ENCODE results near the gene KNCN.

The KNCN gene

DNA sequence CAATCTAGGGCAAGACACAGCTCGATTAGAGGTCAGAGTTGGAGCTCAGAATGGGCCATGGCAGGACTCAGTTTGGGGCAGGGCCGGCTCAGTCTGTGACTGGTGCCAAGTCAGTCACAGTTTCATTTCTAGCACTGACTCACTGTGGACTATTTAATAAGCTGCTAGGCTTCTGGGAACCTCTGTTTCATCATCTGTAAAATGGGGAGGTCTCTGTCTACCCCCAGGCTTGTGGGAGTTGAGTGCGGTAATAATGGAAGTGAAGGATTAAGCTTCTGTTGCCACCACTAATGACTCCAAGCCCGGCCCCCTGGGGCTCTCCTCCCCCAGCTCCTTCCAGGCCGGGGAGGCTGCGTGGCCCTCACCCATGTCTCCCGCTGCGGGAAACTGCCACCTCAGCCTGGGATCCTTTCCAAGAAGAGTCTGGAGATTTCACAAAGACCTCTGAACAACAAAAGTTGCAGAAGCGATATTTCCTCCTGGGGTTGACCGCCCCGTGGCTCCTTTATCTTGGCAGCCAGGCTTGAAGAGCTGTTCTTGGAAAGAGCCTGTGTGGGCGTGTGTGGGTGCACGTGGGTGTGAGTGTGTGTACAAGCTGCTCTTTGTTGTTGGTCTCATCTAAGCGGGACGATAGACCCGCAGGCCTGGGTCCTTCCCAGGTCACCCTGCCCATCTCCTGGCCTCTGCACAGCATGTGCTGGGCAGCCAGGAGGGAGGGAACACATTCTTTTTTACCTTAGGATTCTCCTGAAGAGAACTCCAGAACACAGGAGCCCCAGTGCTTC, 29.1 kb downstream of the KNCN start:
- no peak for DNase-seq

DNA sequence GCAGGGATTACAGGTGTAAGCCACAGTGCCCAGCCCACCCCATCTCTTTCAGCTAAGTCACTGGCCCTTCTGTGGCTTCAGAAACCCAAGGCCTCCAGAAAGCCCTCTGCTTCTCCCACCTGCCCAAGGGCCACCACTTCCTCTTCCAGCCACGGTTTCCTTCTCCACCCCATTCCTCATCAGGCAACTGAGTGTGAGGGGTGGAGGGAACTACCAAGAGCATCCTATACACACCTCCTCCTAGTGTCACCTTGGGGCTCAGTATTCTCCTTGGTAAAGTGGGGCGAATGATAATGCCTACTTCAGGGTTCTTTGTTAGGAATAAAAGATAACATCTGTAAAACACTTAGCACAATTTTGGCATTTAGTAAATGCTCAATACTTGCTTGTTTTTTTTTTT, 30.0 kb downstream of the KNCN start:
- no peak for DNase-seq

DNA sequence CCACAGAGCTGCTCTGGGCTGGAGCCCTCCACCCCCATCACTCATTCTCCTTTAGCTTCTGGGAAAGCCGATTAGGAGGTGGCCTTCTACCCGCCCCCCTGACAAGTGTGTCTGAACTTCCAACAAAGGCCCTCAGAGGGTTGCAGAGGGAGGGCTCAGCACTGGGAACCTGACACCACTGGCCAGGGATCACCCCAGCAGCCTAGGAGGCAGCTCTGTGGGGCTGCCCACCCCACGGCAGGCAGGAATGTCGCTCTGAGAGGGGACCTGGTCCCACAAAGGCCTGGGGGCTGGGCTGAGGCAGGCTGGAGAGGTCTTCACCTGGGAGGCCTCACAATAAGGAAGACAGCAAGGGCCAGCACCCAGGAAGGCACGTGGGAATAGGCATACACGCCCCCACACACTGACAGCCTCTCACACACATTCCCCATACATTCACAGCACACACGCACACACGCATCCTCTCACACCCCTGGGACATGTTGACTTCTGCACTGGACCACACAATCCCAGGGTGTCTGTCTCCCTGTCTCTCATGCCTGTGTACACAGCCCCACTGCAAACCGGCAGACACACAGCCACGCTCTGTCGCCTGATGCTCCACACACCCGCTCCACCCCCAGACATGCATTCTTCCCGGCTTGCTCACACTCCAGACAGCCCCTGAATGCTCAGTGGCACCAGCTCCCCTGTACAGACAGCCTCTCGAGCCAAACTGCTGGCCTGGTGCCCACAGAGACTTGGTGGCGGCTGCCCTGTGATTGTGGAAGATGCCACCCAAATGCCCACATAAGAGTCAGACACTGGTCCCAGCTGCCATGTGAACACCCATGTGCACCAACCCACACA, 31.2 kb downstream of the KNCN start:
- no peak for DNase-seq

DNA sequence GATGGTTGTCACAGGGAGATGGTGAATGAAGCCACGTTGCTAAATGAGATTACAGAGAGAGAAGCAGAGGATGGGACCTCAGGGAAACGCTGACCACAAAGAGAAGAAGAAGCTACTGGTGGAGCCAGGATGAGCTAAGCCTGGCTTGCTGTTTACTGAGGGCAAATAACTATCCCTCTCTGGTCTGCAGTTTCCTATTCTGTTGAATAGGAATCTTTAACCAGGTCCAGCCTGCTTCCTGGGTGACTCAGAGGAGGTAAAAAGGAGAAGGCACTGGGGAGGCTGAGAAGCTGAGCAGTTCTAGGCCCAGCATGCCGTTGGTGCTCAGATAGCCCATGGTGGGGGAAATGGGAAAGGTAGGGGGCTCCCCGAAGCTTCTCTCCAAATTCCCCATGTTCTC, 32.2 kb downstream of the KNCN start:
- DNase-seq, result no peak

DNA sequence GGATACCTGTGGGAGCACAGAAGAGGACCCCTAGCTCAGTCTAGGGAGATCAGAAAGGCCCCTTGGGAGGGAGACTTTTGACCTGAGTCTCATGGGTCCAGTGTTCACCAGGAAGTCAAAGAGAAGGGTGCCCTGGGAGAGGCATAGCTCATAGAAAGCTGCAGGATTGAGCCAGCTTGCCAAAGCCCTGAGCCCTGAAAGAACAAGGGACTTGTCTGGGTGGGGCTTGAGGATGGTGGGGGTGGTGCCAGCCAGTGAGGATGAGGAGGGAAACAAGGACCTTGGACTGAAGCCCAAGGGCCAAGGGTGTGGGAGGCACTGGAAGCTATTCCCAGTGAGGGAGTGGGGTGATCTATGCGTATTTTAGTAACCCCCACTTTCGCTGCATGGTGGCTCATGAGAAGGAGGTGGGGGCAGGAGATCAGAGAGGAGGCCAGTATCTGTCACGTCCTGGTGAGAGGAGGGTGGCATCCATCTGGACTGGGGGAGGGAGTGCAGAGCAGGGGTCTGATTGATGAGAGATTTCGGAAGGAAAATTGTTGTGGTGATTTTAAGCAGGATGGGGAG, 33.4 kb downstream of the KNCN start:
- DNase-seq, result no peak

DNA sequence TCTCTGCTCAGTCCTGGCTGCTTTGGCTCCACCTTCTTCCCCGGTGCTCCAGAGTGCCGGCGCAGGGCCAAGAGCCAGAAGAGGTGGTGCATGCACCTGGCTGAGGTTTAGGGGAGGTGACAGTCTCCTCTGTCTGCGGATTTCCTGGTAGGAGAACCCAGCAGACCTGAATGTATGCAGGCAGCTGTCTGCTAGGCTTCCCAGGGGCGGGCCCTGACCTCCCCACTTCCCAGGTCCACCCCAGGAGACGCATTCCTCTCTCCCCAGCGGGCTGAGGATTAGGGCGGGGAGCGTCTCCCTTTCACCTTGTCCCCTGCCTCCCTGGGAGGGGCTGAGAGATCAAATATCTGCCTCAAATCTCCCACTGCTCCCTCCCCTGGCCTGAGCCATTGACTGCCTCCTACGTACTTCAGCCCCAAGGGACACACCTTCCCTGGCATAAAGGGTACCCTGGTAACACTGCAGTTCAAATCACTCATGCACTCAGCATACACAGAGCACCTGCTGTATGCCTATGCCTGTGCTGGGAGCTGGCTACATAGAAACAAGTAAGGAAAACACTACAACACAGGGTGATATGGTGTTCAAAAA, 34.3 kb downstream of the KNCN start:
- no peak for DNase-seq

DNA sequence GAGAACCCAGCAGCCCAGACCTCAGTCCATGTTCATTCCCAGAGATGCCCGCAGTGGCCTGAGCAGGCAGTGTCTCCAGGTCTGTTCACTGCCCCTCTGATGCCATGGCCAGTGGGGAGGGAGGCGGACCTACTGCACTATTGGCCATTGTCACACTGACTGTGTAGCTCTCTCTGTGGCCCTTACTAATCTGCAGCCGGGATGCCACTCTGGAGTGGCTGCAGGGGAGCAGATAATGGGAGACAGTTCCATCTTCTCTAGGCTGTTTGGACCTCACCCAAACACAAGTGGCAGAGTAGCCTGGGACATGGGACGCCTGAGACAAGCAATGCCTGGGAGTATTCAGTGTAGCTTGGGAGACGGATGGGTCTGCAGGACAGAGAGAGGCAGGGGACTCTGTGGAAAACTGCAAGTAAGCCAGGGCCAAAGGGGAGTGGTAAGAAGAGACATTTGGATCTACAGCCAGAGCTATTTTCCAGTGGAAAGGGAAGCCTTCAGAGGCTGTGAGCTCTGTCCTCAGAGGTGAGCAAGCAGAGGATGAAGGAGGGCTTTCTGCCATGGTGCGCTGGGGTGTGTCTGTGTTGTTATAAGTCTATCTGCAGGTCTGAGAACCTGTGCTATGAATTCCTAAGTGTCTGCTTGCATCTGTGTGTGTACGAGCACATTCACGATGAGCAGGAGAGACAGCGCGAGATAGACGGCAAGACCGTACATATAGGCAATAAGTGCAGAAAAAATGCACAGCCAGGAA, 35.1 kb downstream of the KNCN start:
- DNase-seq, result no peak

DNA sequence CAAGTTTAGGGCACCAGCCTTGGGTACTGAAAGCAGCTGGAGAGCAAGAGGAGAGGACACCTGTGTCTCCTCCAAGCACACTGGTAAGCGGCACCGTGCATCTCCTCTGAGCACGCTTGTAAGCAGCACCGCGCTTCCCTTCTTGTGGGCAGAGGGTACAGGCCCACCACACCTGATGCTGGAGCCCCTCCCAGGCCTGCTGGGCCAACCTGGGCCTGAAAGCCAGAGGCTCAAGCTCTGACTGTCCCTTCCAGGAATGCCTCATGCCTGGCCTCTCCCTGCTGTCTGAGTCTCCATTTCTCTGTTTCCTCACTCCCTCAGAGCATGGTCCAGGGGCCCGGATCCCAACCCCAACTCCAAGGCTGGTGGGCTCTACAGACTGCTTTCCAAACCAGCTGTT, 35.9 kb downstream of the KNCN start:
- no peak for DNase-seq

DNA sequence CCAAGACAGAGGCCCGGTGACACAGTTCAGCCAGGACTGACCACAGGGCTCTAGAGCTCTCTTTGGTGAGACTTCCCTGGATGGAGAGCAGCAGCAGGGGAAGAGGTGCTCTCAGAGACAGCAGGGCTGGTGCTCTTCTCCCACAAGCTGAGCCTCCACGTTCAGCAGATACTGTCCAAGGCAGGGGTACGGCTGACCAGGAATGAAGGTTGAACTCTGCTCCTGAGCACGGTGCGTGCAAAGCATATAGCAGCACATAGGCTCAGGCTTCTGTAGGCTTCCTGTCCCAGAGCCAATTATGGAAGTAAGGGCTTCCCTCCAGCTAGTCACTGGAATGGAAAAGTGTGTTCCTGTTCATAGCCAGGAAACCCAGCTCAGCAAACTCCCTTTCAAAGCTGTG, 37.9 kb downstream of the KNCN start:
- no peak for DNase-seq

DNA sequence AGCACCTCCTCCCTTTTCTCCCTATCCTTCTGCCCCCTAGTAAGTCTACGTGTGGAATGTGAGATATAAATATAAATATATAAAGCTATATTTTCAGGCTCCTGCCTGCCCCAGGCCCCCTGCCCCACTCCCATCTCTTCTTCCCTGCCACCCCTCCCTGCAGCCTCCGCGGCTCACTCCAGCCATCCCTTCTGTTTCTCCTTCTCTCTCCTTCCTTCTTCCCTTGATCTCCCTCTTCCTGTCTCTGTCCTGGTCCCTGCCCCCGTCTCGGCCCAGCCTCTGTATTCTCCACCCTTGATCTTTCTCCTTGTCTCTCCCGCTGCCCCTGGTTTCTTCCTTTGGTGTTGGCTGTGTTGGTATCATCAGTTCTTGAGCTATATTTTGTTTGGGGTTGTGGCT, 38.7 kb downstream of the KNCN start:
- DNase-seq, result no peak

DNA sequence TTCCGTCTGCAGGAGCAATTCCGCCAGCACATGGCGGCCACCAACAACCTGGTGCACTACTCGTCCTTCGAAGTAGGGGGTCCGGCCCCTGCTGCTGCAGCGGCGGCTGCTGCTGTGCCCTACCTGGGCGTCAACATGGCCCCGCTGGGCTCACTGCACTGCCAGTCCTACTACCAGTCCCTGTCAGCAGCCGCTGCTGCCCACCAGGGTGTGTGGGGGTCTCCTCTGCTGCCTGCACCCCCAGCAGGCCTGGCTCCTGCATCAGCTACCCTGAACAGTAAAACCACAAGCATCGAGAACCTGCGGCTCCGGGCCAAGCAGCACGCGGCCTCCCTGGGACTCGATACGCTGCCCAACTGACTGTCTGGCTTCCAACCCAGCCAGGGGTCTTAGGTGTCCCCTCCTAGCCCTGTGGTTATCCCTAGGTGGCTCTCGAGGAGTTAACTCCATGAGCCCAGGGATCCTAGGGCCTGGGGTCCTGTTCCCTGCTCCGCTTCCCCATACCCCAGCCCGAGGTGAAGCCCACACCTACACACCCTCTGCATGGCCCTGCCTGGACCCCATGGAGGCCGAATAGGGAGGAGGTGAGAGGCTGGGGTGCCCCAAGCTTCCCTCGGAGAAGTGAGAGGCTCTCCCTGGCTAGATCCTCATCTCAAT, 39.2 kb downstream of the KNCN start:
- DNase-seq, result no peak

DNA sequence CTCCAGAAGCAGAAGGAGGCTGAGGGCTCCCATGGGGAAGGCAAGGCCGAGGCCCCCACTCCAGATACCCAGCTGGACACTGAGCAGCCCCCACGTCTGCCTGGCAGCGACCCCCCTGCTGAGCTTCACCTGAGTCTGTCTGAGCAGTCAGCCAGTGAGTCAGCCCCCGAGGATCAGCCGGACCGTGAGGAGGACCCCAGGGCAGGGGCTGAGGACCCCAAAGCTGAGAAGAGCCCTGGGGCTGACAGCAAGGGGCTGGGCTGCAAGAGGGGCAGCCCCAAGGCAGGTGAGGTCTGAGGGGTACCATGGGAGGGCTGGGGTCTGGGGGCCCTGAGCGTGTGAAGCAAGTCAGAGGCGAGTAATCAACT, 40.5 kb downstream of the KNCN start:
- no peak for DNase-seq

DNA sequence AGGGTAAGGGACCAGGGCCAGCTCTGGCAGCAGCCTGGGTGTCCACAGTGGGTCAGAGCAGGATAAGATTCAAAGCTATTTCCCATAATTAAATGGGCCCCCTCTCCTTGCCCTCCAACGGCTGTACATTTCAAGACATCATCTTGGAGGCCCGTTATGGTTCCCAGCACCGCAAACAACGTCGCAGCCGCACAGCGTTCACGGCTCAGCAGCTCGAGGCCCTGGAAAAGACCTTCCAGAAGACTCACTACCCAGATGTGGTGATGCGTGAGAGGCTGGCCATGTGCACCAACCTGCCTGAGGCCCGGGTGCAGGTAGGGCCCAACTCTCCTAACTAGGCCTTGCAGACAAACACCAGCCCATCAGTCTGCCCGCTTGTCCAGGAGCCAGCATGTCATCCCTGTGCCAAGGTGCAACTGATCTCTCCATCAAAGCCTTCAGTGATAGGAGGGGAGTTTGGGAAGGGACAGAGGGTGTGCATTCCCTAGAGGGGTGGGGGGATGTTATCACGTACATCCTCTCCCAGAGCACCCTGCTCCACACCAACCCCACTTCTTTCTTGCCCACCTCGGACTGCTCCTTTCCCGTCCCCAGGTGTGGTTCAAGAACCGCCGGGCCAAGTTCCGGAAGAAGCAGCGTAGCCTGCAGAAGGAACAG, 41.0 kb downstream of the KNCN start:
- DNase-seq, result no peak

DNA sequence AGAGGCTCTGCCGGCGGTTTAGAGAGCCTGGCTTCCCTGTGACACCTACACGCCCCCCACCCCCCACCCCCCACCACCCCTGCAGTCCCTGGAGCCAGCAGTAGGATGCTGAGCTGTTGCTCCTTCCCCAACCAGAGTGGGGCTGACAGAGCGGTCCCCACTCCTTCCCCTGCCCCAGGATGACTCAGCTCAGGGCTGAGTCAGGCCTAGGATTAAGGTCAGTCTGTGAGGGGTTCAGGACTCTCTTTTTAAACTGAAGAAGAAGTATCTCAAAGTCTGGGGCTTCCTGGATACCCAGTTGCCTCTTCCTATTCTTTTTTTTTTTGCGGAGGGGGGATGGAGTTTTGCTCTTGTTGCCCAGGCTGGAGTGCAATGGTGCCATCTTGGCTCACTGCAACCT, 42.7 kb downstream of the KNCN start:
- no peak for DNase-seq

DNA sequence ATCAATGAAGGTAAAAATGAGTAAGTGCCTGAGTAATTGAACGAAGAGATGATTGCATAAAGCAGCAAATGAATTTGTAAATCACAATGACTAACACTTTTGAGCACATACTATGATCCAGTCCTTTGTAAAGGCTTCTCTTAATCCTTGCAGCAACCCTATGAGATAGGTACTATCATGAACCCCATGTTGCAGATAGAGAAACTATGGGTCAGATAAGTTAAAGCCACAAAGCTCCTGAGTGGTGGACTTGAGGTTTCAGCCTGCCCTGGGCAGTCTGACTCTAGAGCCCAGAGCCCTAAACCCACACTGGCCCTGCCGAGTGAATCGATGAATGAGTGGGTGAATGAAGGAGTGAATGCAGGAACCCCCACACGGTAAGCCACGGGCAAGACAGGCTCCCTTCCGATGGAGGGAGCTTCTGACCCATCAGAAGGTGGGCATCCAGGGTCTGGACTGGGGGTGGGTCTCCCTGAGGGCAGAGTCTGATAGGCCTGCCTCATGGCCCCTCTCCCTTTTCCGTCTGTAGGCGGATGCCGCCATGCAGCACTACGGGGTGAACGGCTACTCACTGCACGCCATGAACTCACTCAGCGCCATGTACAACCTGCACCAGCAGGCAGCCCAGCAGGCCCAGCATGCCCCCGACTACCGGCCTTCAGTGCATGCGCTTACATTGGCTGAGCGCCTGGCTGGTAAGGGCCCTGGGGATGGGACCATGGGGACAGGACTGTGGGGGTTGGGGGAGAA, 44.8 kb downstream of the KNCN start:
- DNase-seq, result no peak

DNA sequence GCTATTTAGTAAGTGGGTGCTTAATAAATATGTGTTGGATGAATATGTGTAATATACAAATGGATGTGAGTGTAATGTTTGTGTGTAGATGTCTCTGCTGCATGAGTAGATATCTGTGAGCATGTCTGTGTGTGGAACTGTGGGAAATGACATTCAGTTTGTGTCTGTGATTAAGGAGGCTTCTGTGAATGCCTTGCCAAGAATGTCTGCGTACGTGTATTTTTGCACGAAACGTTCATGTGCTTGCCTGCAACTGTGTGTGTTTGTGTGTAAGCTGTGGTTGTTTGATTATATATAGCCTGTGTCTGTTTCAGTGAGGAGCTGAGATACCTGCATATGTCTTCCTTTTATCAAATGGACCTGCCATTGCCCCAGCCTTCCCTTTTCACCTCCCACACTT, 48.0 kb downstream of the KNCN start:
- no peak for DNase-seq

DNA sequence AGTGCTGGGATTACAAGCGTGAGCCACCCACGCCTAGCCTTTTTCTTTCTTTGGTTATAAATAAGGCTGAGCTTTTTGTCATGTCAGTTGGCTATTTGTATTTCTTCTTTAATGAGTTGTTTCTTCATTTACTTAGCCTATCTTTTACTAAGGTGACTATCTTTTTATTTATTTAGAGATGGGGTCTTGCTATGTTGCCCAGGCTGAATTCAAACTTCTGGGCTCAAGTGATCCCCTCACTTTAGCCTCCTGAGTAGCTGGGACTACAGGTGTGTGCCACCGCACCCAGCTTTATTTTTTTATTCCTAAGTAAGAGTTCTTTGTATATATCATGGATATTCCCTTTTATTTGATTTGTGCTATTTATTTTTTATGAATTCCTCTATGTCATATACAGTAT, 49.9 kb downstream of the KNCN start:
- no peak for DNase-seq

DNA sequence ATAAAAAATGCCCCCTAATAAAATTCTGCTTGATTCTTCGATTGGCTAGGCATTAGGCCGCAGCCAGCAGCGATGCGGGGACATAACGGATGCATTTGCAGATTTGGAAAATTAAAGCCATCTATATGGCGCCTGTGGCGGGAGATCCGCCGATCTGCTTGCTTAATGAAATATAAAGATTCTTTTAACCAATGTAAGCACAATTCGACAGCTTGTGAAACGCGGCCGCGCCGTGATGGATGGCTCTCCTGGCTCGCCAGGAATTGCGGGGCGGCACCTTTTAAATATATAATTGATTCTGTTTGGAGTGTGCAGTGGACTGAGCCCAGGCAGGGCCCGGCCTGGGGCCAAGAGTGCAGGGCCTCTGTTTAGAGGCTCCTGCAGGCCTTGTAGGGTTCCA, 53.8 kb downstream of the KNCN start:
- DNase-seq, result no peak

DNA sequence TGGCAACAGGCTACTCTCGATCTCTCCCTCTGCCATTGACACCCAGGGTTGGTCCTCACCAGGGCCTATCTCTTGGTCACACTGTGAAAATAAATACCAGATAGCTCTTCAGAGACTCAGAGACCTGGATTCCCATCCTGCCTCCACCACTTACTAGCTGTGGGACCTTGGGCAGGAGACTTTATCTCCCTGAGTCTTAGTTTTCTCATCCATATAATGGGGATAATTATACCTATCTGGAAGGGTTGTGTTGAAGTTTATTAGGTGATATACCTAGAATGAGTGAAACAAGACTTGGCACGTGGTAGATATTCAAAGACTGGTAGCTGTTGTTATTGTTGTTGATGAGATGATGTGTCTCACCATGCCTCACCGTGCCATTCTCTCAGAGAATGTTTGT, 54.4 kb downstream of the KNCN start:
- no peak for DNase-seq

DNA sequence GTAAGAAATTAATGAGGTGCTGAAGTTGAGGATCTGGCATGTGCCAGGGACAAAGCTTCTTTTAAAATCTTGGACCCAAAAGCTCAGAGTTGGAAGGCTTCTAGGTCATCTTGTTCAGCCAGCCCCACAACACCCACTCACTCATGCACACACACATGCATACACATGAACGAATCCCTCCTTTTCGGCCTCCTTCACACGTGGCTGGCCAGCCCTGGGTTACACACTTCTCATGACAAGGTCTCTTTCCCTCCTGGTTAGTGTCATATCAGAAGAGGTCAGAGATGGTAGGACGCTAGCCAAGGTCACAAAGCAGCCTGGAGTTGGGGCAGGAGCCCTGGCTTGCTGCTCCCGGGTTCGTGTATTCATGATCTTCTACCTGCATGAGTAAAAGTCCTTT, 54.9 kb downstream of the KNCN start:
- no peak for DNase-seq

DNA sequence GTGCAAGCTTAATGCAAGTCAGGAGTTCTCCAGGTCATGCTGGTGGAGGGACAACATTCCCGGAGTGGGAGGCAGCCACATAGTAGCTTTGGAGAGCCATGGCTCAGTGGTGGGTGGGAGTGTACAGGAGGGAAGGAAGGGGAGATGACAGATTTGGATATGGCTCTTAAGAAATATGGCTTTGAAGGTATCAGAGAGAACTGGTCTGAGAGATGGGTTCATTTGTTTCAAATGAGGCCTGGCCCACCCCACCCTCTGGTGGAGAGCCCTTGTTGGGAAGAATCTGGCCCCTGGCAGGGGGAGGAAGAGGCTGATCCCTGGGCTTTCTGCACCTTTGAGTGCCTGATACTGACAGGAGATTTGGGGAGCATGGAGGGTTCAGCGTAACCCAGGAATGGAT, 55.7 kb downstream of the KNCN start:
- DNase-seq, result no peak
